Measurements from ENCODE around the gene EHMT1.
"Not testable (repeated sequence)": the region's sequence is repeated elsewhere in the genome, so short reads cannot be mapped to it uniquely, and the experiment has no call there.

The EHMT1 gene

GRCh38 chr9:137778914-137779313, 160.1 kb downstream of the EHMT1 start:
- H3K36me3 ChIP-seq (ENCODE audit: control insufficient read depth in 1 of 2, insufficient read depth in 2 of 2, low read depth in 1 of 2, low read length in 2 of 2): peaks cover 78 to 88% of the 10 kb centered on the region in 2 experiments
- H3K23ac ChIP-seq (ENCODE audit: low read length in 2 of 2): no peak overlapping the region
- no peak overlapping the region for H4K8ac ChIP-seq (ENCODE audit: low read length)
- H4K91ac ChIP-seq (ENCODE audit: low read length): no peak overlapping the region
- H2BK15ac ChIP-seq (ENCODE audit: low read depth, poor library complexity, severe bottlenecking): no peak overlapping the region
- no peak for DNase-seq
- no peak overlapping the region for H3K27ac ChIP-seq (ENCODE audit: low read length, poor library complexity, severe bottlenecking)
- H3K27me3 ChIP-seq (ENCODE audit: control insufficient read depth in 1 of 2, insufficient read depth in 1 of 2, low read length in 2 of 2): no peaks in the 10 kb centered on the region
- H2AK5ac ChIP-seq (ENCODE audit: low read length, severe bottlenecking): no peak overlapping the region
- no peak overlapping the region for H2BK5ac ChIP-seq (ENCODE audit: low read depth, low read length, poor library complexity, severe bottlenecking)
- no peak overlapping the region for H2BK12ac ChIP-seq (ENCODE audit: low read length in 2 of 2)
- H2AFZ ChIP-seq (ENCODE audit: low read depth, low read length): no peak overlapping the region
- no peak overlapping the region for H3K4ac ChIP-seq (ENCODE audit: low read depth in 1 of 2, low read length in 2 of 2)
- no peak overlapping the region for H3K4me3 ChIP-seq (ENCODE audit: insufficient read depth in 1 of 2, low read depth in 1 of 2, low read length in 2 of 2)
- WGBS: 94% methylated on average over 10 of the region's 10 CpGs
- no peak overlapping the region for H3K4me2 ChIP-seq (ENCODE audit: low read length, poor library complexity, severe bottlenecking)
- H2BK120ac ChIP-seq (ENCODE audit: low read depth, low read length): no peak overlapping the region
- no peak overlapping the region for H3K18ac ChIP-seq (ENCODE audit: low read depth in 1 of 2, low read length in 2 of 2)
- H3K79me1 ChIP-seq (replicated peaks; ENCODE audit: low read length, poor library complexity, severe bottlenecking): peaks cover 45% of the 10 kb centered on the region
- no peak overlapping the region for H3K9ac ChIP-seq (ENCODE audit: low read length)
- H3K14ac ChIP-seq (ENCODE audit: low read length in 2 of 2): no peak overlapping the region
- H3K9me3 ChIP-seq (ENCODE audit: control insufficient read depth, low read length): no peaks in the 10 kb centered on the region
- no peaks in the 10 kb centered on the region for H3K4me1 ChIP-seq (ENCODE audit: control insufficient read depth, insufficient read depth, low read depth, low read length)

- H2BK5ac ChIP-seq (ENCODE audit: low read depth, low read length, poor library complexity, severe bottlenecking); H3K14ac ChIP-seq (ENCODE audit: low read length in 2 of 2); H2AK5ac ChIP-seq (ENCODE audit: low read length, severe bottlenecking); H2BK15ac ChIP-seq (ENCODE audit: low read depth, poor library complexity, severe bottlenecking); H3K4me3 ChIP-seq (ENCODE audit: insufficient read depth in 1 of 2, low read depth in 1 of 2, low read length in 2 of 2); H3K9me3 ChIP-seq (ENCODE audit: control insufficient read depth, low read length); DNase-seq; H2BK12ac ChIP-seq (ENCODE audit: low read length in 2 of 2); H3K4me2 ChIP-seq (ENCODE audit: low read length, poor library complexity, severe bottlenecking); H3K27ac ChIP-seq (ENCODE audit: low read length, poor library complexity, severe bottlenecking); H3K18ac ChIP-seq (ENCODE audit: low read depth in 1 of 2, low read length in 2 of 2); H2BK120ac ChIP-seq (ENCODE audit: low read depth, low read length); H4K8ac ChIP-seq (ENCODE audit: low read length); H3K27me3 ChIP-seq (ENCODE audit: control insufficient read depth in 1 of 2, insufficient read depth in 1 of 2, low read length in 2 of 2); H3K23ac ChIP-seq (ENCODE audit: low read length in 2 of 2); H4K91ac ChIP-seq (ENCODE audit: low read length); H3K4ac ChIP-seq (ENCODE audit: low read depth in 1 of 2, low read length in 2 of 2); H2AFZ ChIP-seq (ENCODE audit: low read depth, low read length); H3K9ac ChIP-seq (ENCODE audit: low read length); H3K4me1 ChIP-seq (ENCODE audit: control insufficient read depth, insufficient read depth, low read depth, low read length): not testable (repeated sequence)
- Histone ChIP-seq H3K36me3 (ENCODE audit: control insufficient read depth in 1 of 2, insufficient read depth in 2 of 2, low read depth in 1 of 2, low read length in 2 of 2) (peaks cover 78 to 86% of the 10 kb centered on the region in 2 experiments), H3K79me1 (replicated peaks; ENCODE audit: low read length, poor library complexity, severe bottlenecking) (peaks cover 47% of the 10 kb centered on the region)
- 99% methylated on average over 10 of the region's 19 CpGs for WGBS
These were observed 161.2 kb downstream of the EHMT1 start for GRCh38 chr9:137780031-137780430.

GRCh38 chr9:137781906-137782585, 163.2 kb downstream of the EHMT1 start:
- H3K23ac ChIP-seq (ENCODE audit: low read length in 2 of 2): no peak overlapping the region
- H3K9ac ChIP-seq (ENCODE audit: low read length): no peak overlapping the region
- H3K4me1 ChIP-seq (ENCODE audit: control insufficient read depth, insufficient read depth, low read depth, low read length): peaks cover 14% of the 10 kb centered on the region
- H4K91ac ChIP-seq (ENCODE audit: low read length): no peak overlapping the region
- WGBS: 98% methylated on average over 29 of the region's 29 CpGs
- H2AK5ac ChIP-seq (ENCODE audit: low read length, severe bottlenecking): no peak overlapping the region
- H2BK5ac ChIP-seq (ENCODE audit: low read depth, low read length, poor library complexity, severe bottlenecking): no peak overlapping the region
- H3K36me3 ChIP-seq (ENCODE audit: control insufficient read depth in 1 of 2, insufficient read depth in 2 of 2, low read depth in 1 of 2, low read length in 2 of 2): peaks cover 66 to 73% of the 10 kb centered on the region in 2 experiments
- no peak overlapping the region for H3K4me2 ChIP-seq (ENCODE audit: low read length, poor library complexity, severe bottlenecking)
- no peaks in the 10 kb centered on the region for H3K27me3 ChIP-seq (ENCODE audit: control insufficient read depth in 1 of 2, insufficient read depth in 1 of 2, low read length in 2 of 2)
- peaks cover 47% of the 10 kb centered on the region for H3K79me1 ChIP-seq (replicated peaks; ENCODE audit: low read length, poor library complexity, severe bottlenecking)
- H2AFZ ChIP-seq (ENCODE audit: low read depth, low read length): no peak overlapping the region
- no peak for DNase-seq
- no peak overlapping the region for H3K27ac ChIP-seq (ENCODE audit: low read length, poor library complexity, severe bottlenecking)
- H2BK15ac ChIP-seq (ENCODE audit: low read depth, poor library complexity, severe bottlenecking): no peak overlapping the region
- no peak overlapping the region for H3K18ac ChIP-seq (ENCODE audit: low read depth in 1 of 2, low read length in 2 of 2)
- H2BK12ac ChIP-seq (ENCODE audit: low read length in 2 of 2): no peak overlapping the region
- H3K14ac ChIP-seq (ENCODE audit: low read length in 2 of 2): no peak overlapping the region
- no peak overlapping the region for H3K4ac ChIP-seq (ENCODE audit: low read depth in 1 of 2, low read length in 2 of 2)
- no peaks in the 10 kb centered on the region for H3K9me3 ChIP-seq (ENCODE audit: control insufficient read depth, low read length)
- no peak overlapping the region for H2BK120ac ChIP-seq (ENCODE audit: low read depth, low read length)
- no peak overlapping the region for H3K4me3 ChIP-seq (ENCODE audit: insufficient read depth in 1 of 2, low read depth in 1 of 2, low read length in 2 of 2)
- H4K8ac ChIP-seq (ENCODE audit: low read length): no peak overlapping the region

GRCh38 chr9:137783521-137783920, 164.7 kb downstream of the EHMT1 start:
- WGBS: 95% methylated on average over 10 of the region's 12 CpGs
- Histone ChIP-seq H3K27ac (ENCODE audit: low read length, poor library complexity, severe bottlenecking) (no peak overlapping the region), H2BK12ac (ENCODE audit: low read length in 2 of 2) (no peak overlapping the region), H3K4me3 (ENCODE audit: insufficient read depth in 1 of 2, low read depth in 1 of 2, low read length in 2 of 2) (no peak overlapping the region), H3K14ac (ENCODE audit: low read length in 2 of 2) (no peak overlapping the region), H2BK5ac (ENCODE audit: low read depth, low read length, poor library complexity, severe bottlenecking) (no peak overlapping the region), H3K4ac (ENCODE audit: low read depth in 1 of 2, low read length in 2 of 2) (no peak overlapping the region), H2AFZ (ENCODE audit: low read depth, low read length) (no peak overlapping the region), H2AK5ac (ENCODE audit: low read length, severe bottlenecking) (no peak overlapping the region), H4K91ac (ENCODE audit: low read length) (no peak overlapping the region), H3K79me1 (replicated peaks; ENCODE audit: low read length, poor library complexity, severe bottlenecking) (peaks cover 58% of the 10 kb centered on the region), H3K36me3 (ENCODE audit: control insufficient read depth in 1 of 2, insufficient read depth in 2 of 2, low read depth in 1 of 2, low read length in 2 of 2) (peaks cover 51 to 79% of the 10 kb centered on the region in 2 experiments), H3K4me1 (ENCODE audit: control insufficient read depth, insufficient read depth, low read depth, low read length) (peaks cover 14% of the 10 kb centered on the region), H3K9me3 (ENCODE audit: control insufficient read depth, low read length) (no peaks in the 10 kb centered on the region), H3K27me3 (ENCODE audit: control insufficient read depth in 1 of 2, insufficient read depth in 1 of 2, low read length in 2 of 2) (no peaks in the 10 kb centered on the region), H4K8ac (ENCODE audit: low read length) (no peak overlapping the region), H2BK15ac (ENCODE audit: low read depth, poor library complexity, severe bottlenecking) (no peak overlapping the region), H3K18ac (ENCODE audit: low read depth in 1 of 2, low read length in 2 of 2) (no peak overlapping the region), H2BK120ac (ENCODE audit: low read depth, low read length) (no peak overlapping the region), H3K9ac (ENCODE audit: low read length) (no peak overlapping the region), H3K4me2 (ENCODE audit: low read length, poor library complexity, severe bottlenecking) (no peak overlapping the region), H3K23ac (ENCODE audit: low read length in 2 of 2) (no peak overlapping the region)
- DNase-seq: no peak
